OCI-M2 (cell line): ENCODE measurements around the gene COLQ.
"Not testable (repeated sequence)": the region's sequence is repeated elsewhere in the genome, so short reads cannot be mapped to it uniquely, and the experiment has no call there.

ENCODE experiments used
- DNase-seq: peaks from one replicate; lab custom pipeline; 2025; ENCODE audit not compliant: unreplicated experiment; lab: John Stamatoyannopoulos, UW

Gene COLQ

GRCh38 chr3:15458212-15458780 lies 63.2 kb downstream of the COLQ start:
- DNase-seq = no peak

- DNase-seq = not testable (repeated sequence)
Measured at GRCh38 chr3:15456915-15457314, 64.6 kb downstream of the COLQ start.

- DNase-seq = no peak
Measured at GRCh38 chr3:15456321-15456720, 65.2 kb downstream of the COLQ start.

GRCh38 chr3:15455756-15456155 lies 65.8 kb downstream of the COLQ start:
- no peak for DNase-seq

DNA sequence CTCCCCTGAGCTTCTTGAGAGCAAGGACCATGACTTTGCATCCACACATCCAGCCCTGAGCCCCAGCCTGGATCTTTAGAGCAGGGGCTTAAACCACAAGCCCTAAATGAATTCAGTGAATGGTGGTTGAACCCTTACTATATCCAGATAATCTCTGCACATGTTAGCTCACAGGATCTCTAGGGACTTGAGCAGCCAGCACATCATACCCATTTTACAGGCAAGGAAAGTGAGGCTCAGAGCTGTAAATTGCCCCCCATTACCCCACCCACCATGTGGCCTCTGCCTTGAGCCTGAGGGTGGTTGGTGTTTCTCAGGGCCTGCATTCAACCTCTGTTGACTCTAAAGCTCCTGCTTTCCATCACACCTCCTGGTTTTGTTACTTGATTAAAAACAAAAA lies 66.5 kb downstream of the COLQ start:
- DNase-seq = no peak

DNA sequence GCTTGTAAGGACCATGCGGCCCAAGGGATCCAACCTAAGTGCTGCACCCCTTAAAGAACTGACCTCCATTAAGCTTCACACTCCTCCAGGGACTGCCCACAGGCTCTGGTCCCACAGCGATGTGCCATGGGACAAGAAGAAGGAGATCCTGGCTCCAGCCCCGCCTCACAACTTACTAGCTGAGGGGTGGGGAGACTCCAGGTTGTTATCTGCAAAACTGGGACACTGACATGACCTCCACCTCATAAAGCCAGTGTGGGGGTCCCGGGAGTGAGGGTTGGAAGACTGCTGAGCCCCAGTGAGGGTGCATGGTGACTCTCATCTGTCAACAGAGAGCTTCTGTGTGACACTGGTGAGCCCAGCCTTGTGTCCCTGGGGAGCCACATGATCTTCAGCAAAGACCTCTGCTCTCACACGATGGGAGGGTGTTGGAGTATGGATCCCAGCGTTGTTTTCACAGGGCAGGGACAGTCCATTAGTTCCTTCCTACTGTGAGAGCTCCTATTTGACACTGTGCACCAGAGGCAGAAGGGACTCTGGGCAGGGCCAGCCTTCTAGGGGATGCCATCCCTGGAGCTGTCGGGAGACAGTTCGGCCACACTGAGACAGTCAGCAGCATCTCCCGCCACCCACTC lies 67.4 kb downstream of the COLQ start:
- DNase-seq = no peak

DNA sequence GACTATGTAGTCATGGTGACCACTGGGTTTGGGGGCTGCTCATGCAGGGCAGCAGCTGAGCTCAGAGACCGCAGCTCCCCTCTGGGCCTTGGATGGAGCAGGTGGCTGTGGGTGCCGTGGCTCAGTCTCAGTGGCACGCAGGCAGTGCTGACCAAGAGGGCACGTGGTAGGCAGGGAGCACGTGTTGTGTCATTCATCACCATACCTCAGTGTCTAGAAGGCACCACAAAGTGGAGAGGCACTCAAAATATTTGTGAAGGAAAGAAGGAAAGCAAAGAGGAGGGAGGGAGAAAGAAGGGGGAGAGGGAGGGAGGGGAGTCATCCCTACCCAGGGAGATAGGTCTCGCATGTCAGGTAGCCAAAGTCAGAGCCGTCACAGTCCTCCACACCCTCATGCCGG lies 68.0 kb downstream of the COLQ start:
- no peak for DNase-seq

DNA sequence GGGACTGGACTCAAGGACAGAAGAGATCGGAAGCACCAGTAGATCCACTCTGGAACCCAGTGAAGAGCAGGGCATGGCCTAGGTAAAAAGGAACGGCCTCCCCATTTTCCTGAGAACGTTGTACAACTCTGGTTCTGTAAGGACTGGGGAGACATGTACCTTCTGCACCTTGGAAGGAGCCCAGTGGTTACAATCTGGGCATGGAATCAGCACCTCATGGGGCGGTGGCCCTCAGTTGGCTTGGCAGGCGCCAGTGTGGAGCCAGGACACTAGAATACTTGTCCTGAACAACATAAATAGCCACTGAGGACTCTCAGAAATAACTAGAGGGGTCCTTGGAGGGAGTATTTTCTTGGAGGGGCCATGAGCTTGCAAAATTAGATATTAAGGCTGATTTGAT lies 68.5 kb downstream of the COLQ start:
- no peak for DNase-seq

DNA sequence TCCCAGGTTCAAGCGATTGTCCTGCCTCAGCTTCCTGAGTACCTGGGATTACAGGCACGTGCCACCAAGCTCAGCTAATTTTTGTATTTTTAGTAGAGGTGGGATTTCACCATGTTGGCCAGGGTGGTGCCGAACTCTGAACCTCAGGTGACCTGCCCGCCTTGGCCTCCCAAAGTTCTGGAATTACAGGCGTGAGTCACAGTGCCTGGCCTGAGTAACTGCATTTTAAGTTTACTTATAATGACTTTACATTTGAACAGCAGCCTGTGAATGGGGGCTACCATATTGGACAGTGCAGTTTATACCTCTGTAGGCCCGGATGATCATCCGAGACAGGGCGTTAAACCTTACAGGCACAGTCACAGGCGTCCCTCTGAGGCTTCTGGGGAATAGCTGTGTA lies 69.3 kb downstream of the COLQ start:
- no peak for DNase-seq

DNA sequence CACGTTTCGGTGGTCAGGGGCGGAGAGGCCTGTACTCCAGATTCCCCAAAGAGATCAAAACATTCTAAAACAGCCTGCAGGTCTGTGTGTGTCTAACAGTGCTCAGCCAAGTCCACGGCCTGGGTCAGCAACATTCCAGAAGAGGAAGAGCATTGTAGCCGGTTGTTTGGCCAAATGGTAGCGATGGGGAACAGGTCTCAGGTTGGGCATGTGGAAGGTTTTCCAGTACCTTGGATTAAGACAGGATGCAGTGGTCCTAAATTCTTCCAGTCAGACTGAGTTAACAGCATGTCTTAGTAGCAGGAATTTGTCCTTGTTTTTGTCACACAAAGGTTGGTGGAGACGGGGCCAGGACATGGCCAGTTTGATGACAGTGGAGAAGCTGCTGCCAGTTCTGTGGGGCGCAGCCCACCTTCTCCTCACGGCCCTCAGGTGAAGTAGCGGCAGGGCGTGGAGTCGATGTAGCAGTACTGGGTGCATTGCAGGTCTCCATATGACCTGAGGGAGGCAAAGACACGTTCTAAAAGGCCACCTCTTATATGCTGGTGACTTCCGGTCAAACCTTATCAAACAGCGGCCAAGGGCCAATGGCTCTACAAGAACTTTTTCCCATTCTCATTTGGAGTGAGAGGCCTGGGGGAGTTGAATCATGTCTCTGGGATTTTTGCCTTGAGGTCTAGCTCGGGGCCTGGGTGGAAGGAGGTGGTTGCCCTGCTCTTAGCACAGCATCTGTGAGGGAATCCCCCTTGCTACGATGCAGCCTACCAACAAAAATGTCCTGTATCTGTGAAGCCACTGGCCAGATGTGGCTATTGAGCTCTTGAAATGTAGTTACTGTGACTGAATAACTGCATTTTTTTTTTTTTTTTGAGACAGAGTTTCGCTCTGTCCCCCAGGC lies 70.0 kb downstream of the COLQ start:
- no peak for DNase-seq

DNA sequence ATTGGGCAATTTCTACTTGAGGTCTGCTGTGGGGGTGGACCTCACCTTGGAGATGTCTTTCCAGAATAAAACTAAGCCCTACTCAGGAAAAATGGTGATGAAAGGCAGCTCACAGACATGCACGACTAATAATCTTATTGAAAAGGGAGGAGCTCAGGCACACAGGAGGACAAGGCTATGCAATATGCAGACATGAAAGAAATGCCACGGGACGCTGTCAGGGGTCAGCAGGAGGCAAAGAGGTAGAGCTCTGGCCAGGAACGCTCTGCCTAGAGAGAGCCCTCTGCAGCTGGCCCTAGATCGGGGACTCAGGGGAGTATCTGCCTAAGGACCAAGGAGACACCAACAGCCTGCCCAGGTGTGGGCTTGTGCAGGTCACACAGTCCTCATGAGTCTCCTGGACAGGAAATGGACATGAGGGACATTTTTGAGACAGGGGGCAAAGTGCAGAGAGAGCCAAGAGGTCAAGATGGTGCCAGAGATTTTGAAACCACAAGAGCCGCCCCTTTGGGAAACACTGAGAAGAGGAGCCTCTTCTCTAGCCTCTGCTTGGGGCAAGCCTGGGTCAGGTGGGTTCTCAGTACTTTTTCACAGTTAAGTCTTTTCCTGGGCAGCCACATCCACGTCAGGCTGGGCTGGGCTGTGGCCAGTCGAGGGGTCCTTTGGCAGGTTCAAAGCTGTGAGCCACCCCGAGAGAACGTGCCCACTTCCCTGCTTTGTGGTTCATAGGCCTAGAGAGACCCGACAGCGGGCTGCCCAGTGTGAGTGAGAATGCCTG lies 70.9 kb downstream of the COLQ start:
- DNase-seq = no peak

- DNase-seq = no peak
Measured at GRCh38 chr3:15449489-15450224, 71.8 kb downstream of the COLQ start.

DNA sequence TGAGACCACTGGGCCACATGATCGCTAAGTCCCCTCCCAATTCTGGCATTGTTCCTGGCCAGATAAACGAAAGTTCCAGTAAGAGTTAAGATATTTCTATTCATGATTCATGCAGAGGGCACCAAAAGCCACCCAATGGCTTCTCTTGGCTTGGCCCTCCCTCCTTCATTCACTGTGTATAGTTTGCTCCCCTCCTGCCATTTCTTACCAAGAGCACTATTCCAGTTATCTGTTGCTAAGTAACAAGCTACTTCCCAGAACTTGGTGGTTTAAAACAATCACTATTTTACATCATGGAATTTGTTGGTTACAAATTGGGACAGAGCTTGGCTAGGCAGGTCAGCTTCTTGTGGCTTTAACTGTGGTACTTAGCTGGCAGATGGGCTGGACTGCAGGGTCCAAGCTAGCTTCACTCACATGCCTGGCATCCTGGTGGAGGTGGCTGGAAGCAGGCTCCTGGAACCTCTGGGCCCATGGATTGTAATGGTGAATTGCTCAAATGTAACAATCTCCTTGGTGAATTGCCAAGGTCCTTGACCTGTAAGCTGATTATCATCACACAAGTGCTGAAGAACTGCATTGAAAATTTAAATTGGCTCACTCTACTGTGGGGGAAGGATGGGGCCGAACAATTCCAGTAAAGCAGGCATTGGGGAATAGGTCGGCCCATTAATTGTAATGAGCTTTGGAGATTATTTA lies 77.5 kb downstream of the COLQ start:
- DNase-seq = no peak

GRCh38 chr3:15440891-15441290 lies 80.6 kb downstream of the COLQ start:
- no peak for DNase-seq

GRCh38 chr3:15439476-15439875 lies 82.0 kb downstream of the COLQ start:
- no peak for DNase-seq

DNA sequence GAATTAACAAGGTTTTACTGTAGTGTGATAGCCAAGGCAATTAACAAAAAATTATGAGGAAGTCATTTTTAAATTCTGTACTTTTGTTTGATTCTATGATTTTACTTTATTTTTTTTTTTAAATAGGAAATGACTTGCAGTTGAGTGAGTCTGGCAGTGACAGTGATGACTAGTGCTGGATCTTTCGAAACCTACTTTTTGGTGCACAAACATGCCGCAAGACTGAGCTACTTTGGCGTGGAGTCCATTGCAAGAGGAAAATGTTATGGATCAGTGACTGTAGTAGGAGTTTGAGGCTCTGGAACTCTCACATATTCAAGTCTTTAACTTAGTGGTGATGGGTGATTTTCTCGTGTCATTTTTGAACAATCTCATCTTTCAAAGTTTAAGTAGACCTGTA lies 82.5 kb downstream of the COLQ start:
- no peak for DNase-seq

- DNase-seq = no peak
Measured at GRCh38 chr3:15436246-15436645, 85.3 kb downstream of the COLQ start.

DNA sequence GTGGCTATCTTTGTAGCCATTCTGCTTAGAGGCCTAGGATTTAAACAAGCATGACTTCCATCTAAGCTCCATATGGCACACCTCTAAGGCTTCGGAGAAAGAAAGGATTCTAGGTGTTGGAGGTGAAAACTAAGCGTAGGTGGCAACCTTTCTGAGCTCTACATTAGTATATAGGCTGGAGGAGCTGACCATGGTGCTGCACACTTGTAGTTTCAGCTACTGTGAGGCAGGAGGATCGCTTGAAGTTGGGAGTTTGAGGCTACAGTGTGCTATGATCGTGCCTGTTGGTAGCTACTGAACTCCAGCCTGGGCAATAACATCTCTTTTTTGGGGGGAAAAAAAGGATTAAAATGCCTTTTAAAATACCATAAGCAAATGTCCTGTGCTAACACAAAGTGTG lies 86.8 kb downstream of the COLQ start:
- no peak for DNase-seq

GRCh38 chr3:15433531-15433930 lies 88.0 kb downstream of the COLQ start:
- DNase-seq = no peak

- DNase-seq = no peak
Measured at GRCh38 chr3:15431256-15431837, 90.2 kb downstream of the COLQ start.
